ENCODE data around the gene MALL. TPM values are rescaled to one million over a fixed set of nuclear protein-coding genes. Genes with fewer than 3 reads are reported as not detected.
"Not testable (repeated sequence)": the region's sequence is repeated elsewhere in the genome, so short reads cannot be mapped to it uniquely, and the experiment has no call there.

The MALL gene
- total and polyA plus RNA-seq, 9 of the 15 experiments (the other 6 are each of a cell fraction or from before 2014, with no cell fraction given): 0.24 TPM; not detected in 8

GRCh38 chr2:110049769-110050168, 65.9 kb downstream of the MALL start:
- FAIRE-seq; H3K27ac ChIP-seq (ENCODE audit: extremely low read depth, low read depth, low read length); POLR2A ChIA-PET; H3K9me3 ChIP-seq (replicated peaks; ENCODE audit: control insufficient read depth, insufficient read depth, low read depth, low read length); H3K36me3 ChIP-seq (ENCODE audit: control insufficient read depth, insufficient read depth, low read length); H3K9me1 ChIP-seq (ENCODE audit: control insufficient read depth, insufficient read depth, low read length); H3K27me3 ChIP-seq (ENCODE audit: control insufficient read depth in 2 of 2, insufficient read depth in 2 of 2, low read length in 2 of 2); in situ Hi-C loops (cut with MboI); CTCF ChIA-PET (ENCODE audit: low intra/inter-chr PET ratio); H3K4me2 ChIP-seq (ENCODE audit: insufficient read depth, low read length); ATAC-seq; H3K4me3 ChIP-seq; H2AFZ ChIP-seq (ENCODE audit: low read depth, low read length); DNase-seq (ENCODE audit: extremely low read depth in 1 of 4, low spot score in 3 of 4); H4K20me1 ChIP-seq (replicated peaks; ENCODE audit: control insufficient read depth, insufficient read depth, low read length); H3K9ac ChIP-seq (ENCODE audit: insufficient read depth in 1 of 2, low read depth in 2 of 2, low read length in 2 of 2); BruUV-seq (replicated peaks); H3K79me2 ChIP-seq (ENCODE audit: control insufficient read depth, insufficient read depth, low read length); H3K4me1 ChIP-seq (replicated peaks in 1 of 2; ENCODE audit: control insufficient read depth in 2 of 2, insufficient read depth in 2 of 2, low read length in 2 of 2); intact Hi-C loops (cut with micrococcal nuclease): not testable (repeated sequence)
- 0% methylated on average over 2 of the region's 5 CpGs for WGBS (ENCODE audit: insufficient coverage, low coverage, missing lambda C conversion rate)

DNA sequence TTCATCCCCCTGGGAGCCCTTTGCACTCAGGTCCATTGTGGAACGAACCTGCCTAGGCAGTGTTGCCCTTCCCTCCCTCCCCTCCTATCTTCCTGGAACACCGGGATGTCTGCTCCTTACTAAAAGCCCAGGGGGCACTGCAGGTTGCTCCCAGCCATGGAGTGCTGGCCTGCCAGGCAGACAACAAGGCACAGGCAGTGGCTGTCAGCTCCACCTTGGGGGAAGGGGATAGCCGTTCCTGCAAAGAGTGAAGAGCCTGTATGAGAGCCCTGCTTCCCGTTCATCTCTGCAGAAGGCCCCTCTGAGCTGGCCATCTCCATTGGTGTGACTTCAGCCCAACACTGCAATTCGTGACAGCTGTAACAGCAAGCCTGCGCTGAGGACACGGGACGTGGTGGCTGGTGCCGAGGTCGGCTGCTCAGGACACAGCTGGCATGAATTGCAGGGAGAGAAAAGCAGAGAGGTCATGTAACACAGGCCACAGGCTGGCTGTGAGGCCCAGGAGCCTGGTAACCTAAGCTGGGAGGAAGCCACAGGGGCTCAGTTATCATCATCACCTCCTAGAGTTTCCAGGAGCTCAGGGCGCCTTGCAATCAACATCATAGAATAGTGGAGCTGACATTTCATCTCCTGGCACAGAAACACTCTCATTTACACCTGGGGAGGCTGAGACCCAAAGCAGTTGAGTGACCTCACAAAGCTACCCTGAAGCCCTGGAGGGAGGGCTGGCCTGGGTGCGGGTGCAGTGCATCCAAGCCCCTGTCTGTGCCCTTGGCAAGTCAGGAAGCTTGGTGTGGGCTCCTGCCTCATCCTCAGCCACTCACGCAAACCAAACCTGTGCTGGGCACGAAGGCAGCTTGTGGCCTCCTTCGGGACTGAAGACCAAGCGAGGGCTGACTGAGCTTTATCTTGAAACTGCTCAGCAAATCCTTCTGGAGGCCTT, 67.1 kb downstream of the MALL start:
- H3K9me3 ChIP-seq (replicated peaks; ENCODE audit: control insufficient read depth, insufficient read depth, low read depth, low read length); H3K4me3 ChIP-seq; H3K36me3 ChIP-seq (ENCODE audit: control insufficient read depth, insufficient read depth, low read length); H3K27ac ChIP-seq (ENCODE audit: extremely low read depth, low read depth, low read length); ATAC-seq; BruUV-seq (replicated peaks); FAIRE-seq; H3K79me2 ChIP-seq (ENCODE audit: control insufficient read depth, insufficient read depth, low read length); H3K9ac ChIP-seq (ENCODE audit: insufficient read depth in 1 of 2, low read depth in 2 of 2, low read length in 2 of 2); H3K4me2 ChIP-seq (ENCODE audit: insufficient read depth, low read length); POLR2A ChIA-PET; H4K20me1 ChIP-seq (replicated peaks; ENCODE audit: control insufficient read depth, insufficient read depth, low read length); DNase-seq (ENCODE audit: extremely low read depth in 1 of 4, low spot score in 3 of 4); CTCF ChIA-PET (ENCODE audit: low intra/inter-chr PET ratio); intact Hi-C loops (cut with micrococcal nuclease); in situ Hi-C loops (cut with MboI); H3K4me1 ChIP-seq (replicated peaks in 1 of 2; ENCODE audit: control insufficient read depth in 2 of 2, insufficient read depth in 2 of 2, low read length in 2 of 2); H2AFZ ChIP-seq (ENCODE audit: low read depth, low read length); H3K27me3 ChIP-seq (ENCODE audit: control insufficient read depth in 2 of 2, insufficient read depth in 2 of 2, low read length in 2 of 2); H3K9me1 ChIP-seq (ENCODE audit: control insufficient read depth, insufficient read depth, low read length): not testable (repeated sequence)
- WGBS (ENCODE audit: insufficient coverage, low coverage, missing lambda C conversion rate): 0% methylated on average over 5 of the region's 16 CpGs

- CTCF ChIA-PET (ENCODE audit: low intra/inter-chr PET ratio); H3K4me1 ChIP-seq (replicated peaks in 1 of 2; ENCODE audit: control insufficient read depth in 2 of 2, insufficient read depth in 2 of 2, low read length in 2 of 2); H3K27me3 ChIP-seq (ENCODE audit: control insufficient read depth in 2 of 2, insufficient read depth in 2 of 2, low read length in 2 of 2); POLR2A ChIA-PET; H3K9me3 ChIP-seq (replicated peaks; ENCODE audit: control insufficient read depth, insufficient read depth, low read depth, low read length); H2AFZ ChIP-seq (ENCODE audit: low read depth, low read length); FAIRE-seq; H4K20me1 ChIP-seq (replicated peaks; ENCODE audit: control insufficient read depth, insufficient read depth, low read length); BruUV-seq (replicated peaks); H3K4me2 ChIP-seq (ENCODE audit: insufficient read depth, low read length); H3K79me2 ChIP-seq (ENCODE audit: control insufficient read depth, insufficient read depth, low read length); H3K9me1 ChIP-seq (ENCODE audit: control insufficient read depth, insufficient read depth, low read length); in situ Hi-C loops (cut with MboI); DNase-seq (ENCODE audit: extremely low read depth in 1 of 4, low spot score in 3 of 4); H3K9ac ChIP-seq (ENCODE audit: insufficient read depth in 1 of 2, low read depth in 2 of 2, low read length in 2 of 2); H3K4me3 ChIP-seq; H3K36me3 ChIP-seq (ENCODE audit: control insufficient read depth, insufficient read depth, low read length); ATAC-seq; H3K27ac ChIP-seq (ENCODE audit: extremely low read depth, low read depth, low read length); intact Hi-C loops (cut with micrococcal nuclease): not testable (repeated sequence)
- no CpG with 5 or more reads among the region's 4 CpGs for WGBS (ENCODE audit: insufficient coverage, low coverage, missing lambda C conversion rate)
These were observed 68.4 kb downstream of the MALL start for GRCh38 chr2:110047225-110047624.
